ENCODE data around the gene CDC42BPB. TPM values are rescaled to one million over a fixed set of nuclear protein-coding genes. Genes with fewer than 3 reads are reported as not detected.

Gene CDC42BPB
- total and polyA plus RNA-seq, 2 of the 4 experiments (the other 2 are of a cell fraction) = 49.1 to 81.4 TPM

GRCh38 chr14:103101963-103102688 is 44.8 kb upstream of the CDC42BPB start:
- Histone ChIP-seq H2BK15ac (ENCODE audit: low read depth, low read length) (no peak overlapping the region), H3K36me3 (ENCODE audit: control insufficient read depth, insufficient read depth, low read length) (no peaks in the 10 kb centered on the region), H3K27ac (ENCODE audit: insufficient read depth, low read length) (no peak overlapping the region), H3K4me1 (ENCODE audit: control insufficient read depth, insufficient read depth, low read length) (peaks cover 3% of the 10 kb centered on the region; the same call in 1 of the 2 replicates), H3K9me3 (ENCODE audit: control insufficient read depth, insufficient read depth, low read length) (no peaks in the 10 kb centered on the region), H2AK5ac (ENCODE audit: low read depth, low read length) (no peak overlapping the region), H3K4me2 (ENCODE audit: low read depth, low read length) (no peak overlapping the region), H3K9me1 (ENCODE audit: insufficient read depth, low read length) (no peaks in the 10 kb centered on the region), H3K56ac (ENCODE audit: extremely low read depth, insufficient read depth, low read length) (no peak overlapping the region), H2AFZ (replicated peaks; ENCODE audit: low read length, poor library complexity) (no peak overlapping the region), H3K23ac (ENCODE audit: low read depth, low read length) (no peak overlapping the region), H3K14ac (replicated peaks; ENCODE audit: low read depth, low read length) (no peak overlapping the region), H3K27me3 (ENCODE audit: control insufficient read depth, insufficient read depth, low read length) (peaks cover 57% of the 10 kb centered on the region), H3K4me3 (ENCODE audit: insufficient read depth, low read depth, low read length) (no peak overlapping the region), H2AK9ac (replicated peaks; ENCODE audit: low read depth, low read length, poor library complexity) (peak overlapping the region; percentile 65), H4K20me1 (ENCODE audit: insufficient read depth, low read length) (no peaks in the 10 kb centered on the region; the same call in 1 of the 2 replicates), H4K91ac (ENCODE audit: insufficient read depth, low read depth, low read length) (no peak overlapping the region), H3K9ac (ENCODE audit: low read depth, low read length) (no peak overlapping the region), H3K4ac (ENCODE audit: low read depth, low read length) (no peak overlapping the region), H2BK120ac (ENCODE audit: low read depth, low read length) (no peak overlapping the region), H3K18ac (ENCODE audit: low read depth, low read length) (no peak overlapping the region), H3K79me1 (ENCODE audit: low read depth in 1 of 2, low read length in 2 of 2) (no peaks in the 10 kb centered on the region), H2BK20ac (ENCODE audit: low read depth, low read length) (no peak overlapping the region), H4K5ac (ENCODE audit: low read depth, low read length) (no peak overlapping the region), H2BK5ac (ENCODE audit: low read depth, low read length, poor library complexity, severe bottlenecking) (no peak overlapping the region), H4K8ac (ENCODE audit: low read depth in 2 of 2, low read length in 2 of 2) (no peak overlapping the region)
- no peak for TF ChIP-seq NFE2L2 (IDR thresholded peaks at IDR 0.05; ENCODE audit: low read depth, low read length)
- TF ChIP-seq RAD21 (IDR thresholded peaks at IDR 0.05; ENCODE audit: low read length) = no peak
- no peak for TF ChIP-seq SMC3 (IDR thresholded peaks at IDR 0.05; ENCODE audit: low read depth, low read length)
- TF ChIP-seq CEBPB (IDR thresholded peaks at IDR 0.05; ENCODE audit: low read depth, low read length) = no peak
- no peak for TF ChIP-seq FOS (IDR thresholded peaks at IDR 0.05; ENCODE audit: low read depth, low read length)
- TF ChIP-seq CHD1 (IDR thresholded peaks at IDR 0.05; ENCODE audit: low read depth, low read length) = no peak
- TF ChIP-seq USF2 (IDR thresholded peaks at IDR 0.05; ENCODE audit: low read depth, low read length) = no peak
- no peak for TF ChIP-seq RCOR1 (IDR thresholded peaks at IDR 0.05; ENCODE audit: insufficient replicate concordance, low read length)
- TF ChIP-seq, protein P1, sequence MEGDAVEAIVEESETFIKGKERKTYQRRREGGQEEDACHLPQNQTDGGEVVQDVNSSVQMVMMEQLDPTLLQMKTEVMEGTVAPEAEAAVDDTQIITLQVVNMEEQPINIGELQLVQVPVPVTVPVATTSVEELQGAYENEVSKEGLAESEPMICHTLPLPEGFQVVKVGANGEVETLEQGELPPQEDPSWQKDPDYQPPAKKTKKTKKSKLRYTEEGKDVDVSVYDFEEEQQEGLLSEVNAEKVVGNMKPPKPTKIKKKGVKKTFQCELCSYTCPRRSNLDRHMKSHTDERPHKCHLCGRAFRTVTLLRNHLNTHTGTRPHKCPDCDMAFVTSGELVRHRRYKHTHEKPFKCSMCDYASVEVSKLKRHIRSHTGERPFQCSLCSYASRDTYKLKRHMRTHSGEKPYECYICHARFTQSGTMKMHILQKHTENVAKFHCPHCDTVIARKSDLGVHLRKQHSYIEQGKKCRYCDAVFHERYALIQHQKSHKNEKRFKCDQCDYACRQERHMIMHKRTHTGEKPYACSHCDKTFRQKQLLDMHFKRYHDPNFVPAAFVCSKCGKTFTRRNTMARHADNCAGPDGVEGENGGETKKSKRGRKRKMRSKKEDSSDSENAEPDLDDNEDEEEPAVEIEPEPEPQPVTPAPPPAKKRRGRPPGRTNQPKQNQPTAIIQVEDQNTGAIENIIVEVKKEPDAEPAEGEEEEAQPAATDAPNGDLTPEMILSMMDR (conservative IDR thresholded peaks at IDR 0.05; ENCODE audit: low read depth, low read length) = no peak
- TF ChIP-seq RFX5 (IDR thresholded peaks at IDR 0.05; ENCODE audit: low read depth, low read length) = no peak
- TF ChIP-seq MXI1 (IDR thresholded peaks at IDR 0.05; ENCODE audit: borderline replicate concordance, low read depth, low read length) = no peak
- no peak for TF ChIP-seq BHLHE40 (IDR thresholded peaks at IDR 0.05; ENCODE audit: low read depth, low read length)
- no peak for TF ChIP-seq MAFK (IDR thresholded peaks at IDR 0.05; ENCODE audit: low read depth, low read length)
- TF ChIP-seq MAZ (IDR thresholded peaks at IDR 0.05; ENCODE audit: borderline replicate concordance, low read depth, low read length) = no peak
- TF ChIP-seq POLR2A (IDR thresholded peaks at IDR 0.05; ENCODE audit: low read depth, low read length) = no peak
- TF ChIP-seq ELK1 (IDR thresholded peaks at IDR 0.05; ENCODE audit: borderline replicate concordance, low read depth, low read length) = no peak
- in situ Hi-C loops (cut with MboI; ENCODE audit: low sequenced_read_pairs) (no loop called here), intact Hi-C loops (cut with micrococcal nuclease) (no loop called here), dilution Hi-C loops (cut with HindIII; ENCODE audit: low sequenced_read_pairs, unreplicated experiment) (no loop called here)
- CTCF ChIA-PET = no interaction called here
- WGBS, 2 experiments (ENCODE audit: extremely low coverage in 2 of 2, insufficient read length in 1 of 2) = 28% methylated on average over 52 of the region's 85 CpGs; no CpG with 5 or more reads in 1 of the 2 experiments
- POLR2A ChIA-PET (ENCODE audit: unreplicated experiment) = no interaction called here
- no TSS peak for BruUV-seq (replicated peaks)
- ATAC-seq (ENCODE audit: low read depth) = no peak
- DNase-seq = no peak
